ENCODE data around the gene CIPC. TPM values are rescaled to one million over a fixed set of nuclear protein-coding genes. Genes with fewer than 3 reads are reported as not detected.
A peak's percentile ranks its signal among the peaks of the same experiment; 100 is the strongest.

CIPC gene
- total RNA-seq, 1 donor from 2014 or later = 64.1 TPM

GRCh38 chr14:77067632-77068516 is 30.2 kb upstream of the CIPC start:
- intact Hi-C loops (cut with DNase I) = loop anchor here (2.0 kb wide), 1 partner anchor 193 kb away; no protein-coding TSS in a partner anchor
- peak; percentile 84 for ATAC-seq (ENCODE audit: poor library complexity)
- peak; percentile 81 for DNase-seq

- no peak for DNase-seq
- ATAC-seq (ENCODE audit: poor library complexity) = peak; percentile 14
- intact Hi-C loops (cut with DNase I) = loop anchor here (2.0 kb wide), 1 partner anchor 194 kb away; no protein-coding TSS in a partner anchor
These were observed 29.4 kb upstream of the CIPC start for GRCh38 chr14:77068517-77069200.

- intact Hi-C loops (cut with DNase I) = loop anchor here (2.0 kb wide), 1 partner anchor 195 kb away; no protein-coding TSS in a partner anchor
These were observed 28.5 kb upstream of the CIPC start for GRCh38 chr14:77069551-77069950.

GRCh38 chr14:77071938-77072388 is 26.1 kb upstream of the CIPC start:
- no peak for DNase-seq

More at GRCh38 chr14:77069551-77069950, 28.5 kb upstream of the CIPC start:
- no peak for DNase-seq
- ATAC-seq (ENCODE audit: poor library complexity) = no peak

GRCh38 chr14:77074969-77075368 is 23.1 kb upstream of the CIPC start:
- ATAC-seq (ENCODE audit: poor library complexity) (no peak), DNase-seq (no peak)
- intact Hi-C loops (cut with DNase I) = no loop called here

More at GRCh38 chr14:77071938-77072388, 26.1 kb upstream of the CIPC start:
- intact Hi-C loops (cut with DNase I) = no loop called here
- ATAC-seq (ENCODE audit: poor library complexity) = no peak

- intact Hi-C loops (cut with DNase I) = no loop called here
- DNase-seq (peak; percentile 84), ATAC-seq (ENCODE audit: poor library complexity) (peak; percentile 94)
These were observed 21.9 kb upstream of the CIPC start for GRCh38 chr14:77076113-77076631.

- ATAC-seq (ENCODE audit: poor library complexity) = peak; percentile 46
- intact Hi-C loops (cut with DNase I) = no loop called here
- DNase-seq = no peak
These were observed 21.0 kb upstream of the CIPC start for GRCh38 chr14:77077040-77077439.

- DNase-seq (no peak), ATAC-seq (ENCODE audit: poor library complexity) (no peak)
- intact Hi-C loops (cut with DNase I) = no loop called here
These were observed 15.7 kb upstream of the CIPC start for GRCh38 chr14:77082356-77082755.

- ATAC-seq (ENCODE audit: poor library complexity) (no peak), DNase-seq (no peak)
- intact Hi-C loops (cut with DNase I) = no loop called here
These were observed 15.0 kb upstream of the CIPC start for GRCh38 chr14:77083082-77083481.

- peak; percentile 34 for ATAC-seq (ENCODE audit: poor library complexity)
- no peak for DNase-seq
- intact Hi-C loops (cut with DNase I) = no loop called here
These were observed 13.1 kb upstream of the CIPC start for GRCh38 chr14:77084985-77085384.

- no peak for ATAC-seq (ENCODE audit: poor library complexity)
- intact Hi-C loops (cut with DNase I) = no loop called here
- DNase-seq = no peak
These were observed 12.5 kb upstream of the CIPC start for GRCh38 chr14:77085538-77085937.

- ATAC-seq (ENCODE audit: poor library complexity) (peak; percentile 49), DNase-seq (no peak)
- intact Hi-C loops (cut with DNase I) = no loop called here
These were observed 11.9 kb upstream of the CIPC start for GRCh38 chr14:77086017-77086727.

- DNase-seq (no peak), ATAC-seq (ENCODE audit: poor library complexity) (no peak)
- intact Hi-C loops (cut with DNase I) = no loop called here
These were observed 11.1 kb upstream of the CIPC start for GRCh38 chr14:77086951-77087350.

- intact Hi-C loops (cut with DNase I) = no loop called here
- no peak for DNase-seq
- no peak for ATAC-seq (ENCODE audit: poor library complexity)
These were observed 10.4 kb upstream of the CIPC start for GRCh38 chr14:77087631-77088030.

GRCh38 chr14:77088219-77088618 is 9.8 kb upstream of the CIPC start:
- intact Hi-C loops (cut with DNase I) = no loop called here
- DNase-seq = no peak

GRCh38 chr14:77088645-77089044 is 9.4 kb upstream of the CIPC start:
- intact Hi-C loops (cut with DNase I) = no loop called here
- no peak for ATAC-seq (ENCODE audit: poor library complexity)
- DNase-seq = no peak

More at GRCh38 chr14:77088219-77088618, 9.8 kb upstream of the CIPC start:
- no peak for ATAC-seq (ENCODE audit: poor library complexity)

GRCh38 chr14:77091518-77091917 is 6.5 kb upstream of the CIPC start:
- ATAC-seq (ENCODE audit: poor library complexity) (no peak), DNase-seq (no peak)
- intact Hi-C loops (cut with DNase I) = loop anchor here (5.0 kb wide), 1 partner anchor 214 kb away; no protein-coding TSS in a partner anchor

- intact Hi-C loops (cut with DNase I) = loop anchor here (5.0 kb wide), 1 partner anchor 215 kb away; no protein-coding TSS in a partner anchor
- ATAC-seq (ENCODE audit: poor library complexity) = no peak
- DNase-seq = no peak
These were observed 5.4 kb upstream of the CIPC start for GRCh38 chr14:77092676-77093075.
